ENCODE data around the gene WHRN. TPM values are rescaled to one million over a fixed set of nuclear protein-coding genes. Genes with fewer than 3 reads are reported as not detected.

Gene WHRN
- total and polyA plus RNA-seq, 2 of the 8 experiments (the other 6 are each of a cell fraction or from before 2014, with no cell fraction given): 4.4 to 7.7 TPM

DNA sequence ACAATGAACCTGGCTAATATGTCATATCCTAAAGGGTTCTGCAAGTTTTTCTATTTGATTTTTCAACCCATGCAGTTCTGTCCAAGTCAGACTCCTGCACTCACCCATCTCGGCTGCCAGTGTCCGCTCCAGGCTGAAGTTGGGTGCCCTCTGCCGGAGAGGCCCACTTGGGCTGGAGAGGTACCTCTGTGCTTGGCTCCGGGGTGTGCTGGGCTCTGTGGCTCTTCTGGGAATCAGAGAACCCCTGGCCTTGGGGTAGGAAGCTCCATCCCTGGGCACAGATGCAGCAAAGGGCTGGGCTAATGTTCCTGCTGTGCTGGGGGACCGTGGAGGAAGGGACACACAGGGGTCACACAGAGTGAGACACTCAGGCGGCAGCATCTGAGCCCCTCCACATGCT, 149.5 kb downstream of the WHRN start:
- Histone ChIP-seq H3K14ac (ENCODE audit: insufficient read length) (no peak overlapping the region), H3K23me2 (ENCODE audit: low read depth, low read length) (no peaks in the 10 kb centered on the region), H3K4me1 (replicated peaks in 1 of 4; ENCODE audit: control insufficient read depth in 3 of 4, insufficient read depth in 4 of 4, low read length in 3 of 4) (no peaks in the 10 kb centered on the region), H2BK15ac (ENCODE audit: low read length) (no peak overlapping the region), H3K27ac (ENCODE audit: low read depth, low read length) (no peak overlapping the region), H4K5ac (ENCODE audit: insufficient read length, low read depth, low read length) (no peak overlapping the region), H3K79me2 (ENCODE audit: control insufficient read depth in 1 of 2, insufficient read depth in 2 of 2, low read length in 2 of 2) (no peaks in the 10 kb centered on the region), H2BK120ac (replicated peaks; ENCODE audit: low read depth, low read length) (no peak overlapping the region), H2BK5ac (ENCODE audit: low read depth, low read length) (no peak overlapping the region), H3K9ac (replicated peaks in 1 of 4; ENCODE audit: extremely low read depth in 1 of 4, low read depth in 3 of 4, low read length in 3 of 4) (no peak overlapping the region), H4K91ac (replicated peaks; ENCODE audit: insufficient read length, low read length) (no peak overlapping the region), H3K79me1 (ENCODE audit: low read depth, low read length) (no peaks in the 10 kb centered on the region), H3K23ac (ENCODE audit: insufficient read length) (no peak overlapping the region), H3K36me3 (ENCODE audit: control insufficient read depth in 2 of 4, insufficient read depth in 4 of 4, low read length in 3 of 4) (peaks cover 11 to 60% (median 39%) of the 10 kb centered on the region in 4 experiments), H3K27me3 (replicated peaks in 1 of 4; ENCODE audit: control insufficient read depth in 3 of 4, extremely low read depth in 1 of 4, insufficient read depth in 3 of 4, low read length in 3 of 4) (no peaks in the 10 kb centered on the region), H3K4ac (replicated peaks; ENCODE audit: insufficient read length, low read depth, low read length) (no peak overlapping the region), H3K4me2 (ENCODE audit: insufficient read depth in 1 of 2, low read depth in 2 of 2, low read length in 2 of 2) (no peak overlapping the region), H2BK20ac (ENCODE audit: low read length) (no peak overlapping the region), H2AFZ (ENCODE audit: low read length) (no peak overlapping the region), H4K8ac (ENCODE audit: extremely low read depth, insufficient read depth, low read length) (no peak overlapping the region), H3K9me3 (ENCODE audit: insufficient read depth in 2 of 2, low read depth in 1 of 2, low read length in 1 of 2) (no peaks in the 10 kb centered on the region), H4K20me1 (replicated peaks in 1 of 2; ENCODE audit: control insufficient read depth in 1 of 2, insufficient read depth in 2 of 2, low read length in 2 of 2) (peaks cover 0 to 3% of the 10 kb centered on the region in 2 experiments), H3K18ac (ENCODE audit: extremely low read depth, low read length) (no peak overlapping the region), H3K56ac (replicated peaks; ENCODE audit: insufficient read length, low read depth, low read length) (no peak overlapping the region), H3K4me3 (ENCODE audit: extremely low read depth in 1 of 4, insufficient read depth in 2 of 4, low read depth in 3 of 4, low read length in 4 of 4) (no peak overlapping the region), H2BK12ac (ENCODE audit: low read depth, low read length) (no peak overlapping the region), H2AK5ac (ENCODE audit: low read depth, low read length) (no peak overlapping the region)
- ChIA-PET POLR2A (ENCODE audit: partially characterized antibody) (interaction anchor here (1.1 to 2.1 kb wide), 8 partner anchors 11 to 40 kb away, joined by 3 to 8 read pairs (median 4); no protein-coding TSS in a partner anchor), CTCF (ENCODE audit: partially characterized antibody) (interaction anchor here (0.8 to 1.7 kb wide), 7 partner anchors 8 to 298 kb away, joined by 3 to 5 read pairs (median 4); no protein-coding TSS in a partner anchor)
- no peak for DNase-seq (ENCODE audit: low read depth in 1 of 2, low spot score in 2 of 2)
- WGBS, 2 experiments (ENCODE audit: extremely low coverage in 1 of 2, insufficient coverage in 1 of 2, insufficient read length in 1 of 2, insufficient replicate concordance in 2 of 2, low coverage in 1 of 2, low lambda C conversion rate in 2 of 2, missing lambda C conversion rate in 1 of 2): 88% methylated on average over 6 of the region's 6 CpGs; no CpG with 5 or more reads in 1 of the 2 experiments
- FAIRE-seq: no peak
- TF ChIP-seq CBX8 (IDR thresholded peaks at IDR 0.05; ENCODE audit: borderline replicate concordance, low read depth, low read length) (no peak), SP2 (IDR thresholded peaks at IDR 0.05; ENCODE audit: low read length) (no peak), JUND (IDR thresholded peaks at IDR 0.05; ENCODE audit: low read length) (no peak), ASH2L (IDR thresholded peaks at IDR 0.05; ENCODE audit: low read length) (no peak), SAP30 (IDR thresholded peaks at IDR 0.05; ENCODE audit: insufficient read depth, insufficient replicate concordance, low read length) (no peak), HDAC6 (IDR thresholded peaks at IDR 0.05; ENCODE audit: low read depth, low read length) (no peak), SRF (IDR thresholded peaks at IDR 0.05; ENCODE audit: low read depth, low read length) (no peak), TBP (IDR thresholded peaks at IDR 0.05; ENCODE audit: low read depth, low read length) (no peak), SP4 (IDR thresholded peaks at IDR 0.05; ENCODE audit: low read length) (no peak), BRCA1 (IDR thresholded peaks at IDR 0.05; ENCODE audit: low read depth, low read length) (no peak), KDM4A (IDR thresholded peaks at IDR 0.05; ENCODE audit: low read depth, low read length, severe bottlenecking) (no peak), CHD2 (IDR thresholded peaks at IDR 0.05; ENCODE audit: low read length) (no peak), RNF2 (IDR thresholded peaks at IDR 0.05; ENCODE audit: borderline replicate concordance, low read depth, low read length, missing control alignments, poor library complexity, severe bottlenecking) (no peak)
- TF ChIP-seq, protein P1, sequence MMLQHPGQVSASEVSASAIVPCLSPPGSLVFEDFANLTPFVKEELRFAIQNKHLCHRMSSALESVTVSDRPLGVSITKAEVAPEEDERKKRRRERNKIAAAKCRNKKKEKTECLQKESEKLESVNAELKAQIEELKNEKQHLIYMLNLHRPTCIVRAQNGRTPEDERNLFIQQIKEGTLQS (IDR thresholded peaks at IDR 0.05; ENCODE audit: insufficient read depth, low read depth, low read length): no peak

All from H1 (cell line).